ENCODE data around the gene RPS19.

RPS19 gene

DNA sequence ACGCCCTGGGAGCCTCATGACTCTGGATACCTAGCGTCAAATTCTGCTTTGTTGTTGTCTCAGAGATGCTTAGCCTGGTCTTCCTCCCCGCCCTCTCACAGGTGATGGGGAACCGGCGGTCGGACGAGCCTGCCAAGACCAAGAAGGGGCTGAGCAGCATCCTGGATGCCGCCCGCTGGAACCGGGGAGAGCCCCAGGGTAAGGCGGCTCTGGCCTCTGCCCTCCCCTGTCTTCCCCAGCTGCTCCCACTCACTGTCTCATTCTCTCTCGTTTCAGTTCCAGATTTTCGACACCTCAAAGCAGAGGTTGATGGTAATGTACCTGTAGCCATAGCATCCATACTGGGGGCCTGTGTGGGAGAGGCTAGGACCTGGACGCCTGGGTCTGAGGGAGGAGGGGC is 34.3 kb downstream of the RPS19 start:
- Histone ChIP-seq H3K36me3 (ENCODE audit: insufficient read depth, low read length) (no peaks in the 10 kb centered on the region; the same call in 1 of the 2 replicates), H3K9me3 (ENCODE audit: control insufficient read depth, insufficient read depth, low read length) (no peaks in the 10 kb centered on the region), H3K9ac (ENCODE audit: low read depth, low read length) (no peak overlapping the region), H3K4me1 (ENCODE audit: insufficient read depth, low read length) (no peaks in the 10 kb centered on the region; the same call in 1 of the 2 replicates)

DNA sequence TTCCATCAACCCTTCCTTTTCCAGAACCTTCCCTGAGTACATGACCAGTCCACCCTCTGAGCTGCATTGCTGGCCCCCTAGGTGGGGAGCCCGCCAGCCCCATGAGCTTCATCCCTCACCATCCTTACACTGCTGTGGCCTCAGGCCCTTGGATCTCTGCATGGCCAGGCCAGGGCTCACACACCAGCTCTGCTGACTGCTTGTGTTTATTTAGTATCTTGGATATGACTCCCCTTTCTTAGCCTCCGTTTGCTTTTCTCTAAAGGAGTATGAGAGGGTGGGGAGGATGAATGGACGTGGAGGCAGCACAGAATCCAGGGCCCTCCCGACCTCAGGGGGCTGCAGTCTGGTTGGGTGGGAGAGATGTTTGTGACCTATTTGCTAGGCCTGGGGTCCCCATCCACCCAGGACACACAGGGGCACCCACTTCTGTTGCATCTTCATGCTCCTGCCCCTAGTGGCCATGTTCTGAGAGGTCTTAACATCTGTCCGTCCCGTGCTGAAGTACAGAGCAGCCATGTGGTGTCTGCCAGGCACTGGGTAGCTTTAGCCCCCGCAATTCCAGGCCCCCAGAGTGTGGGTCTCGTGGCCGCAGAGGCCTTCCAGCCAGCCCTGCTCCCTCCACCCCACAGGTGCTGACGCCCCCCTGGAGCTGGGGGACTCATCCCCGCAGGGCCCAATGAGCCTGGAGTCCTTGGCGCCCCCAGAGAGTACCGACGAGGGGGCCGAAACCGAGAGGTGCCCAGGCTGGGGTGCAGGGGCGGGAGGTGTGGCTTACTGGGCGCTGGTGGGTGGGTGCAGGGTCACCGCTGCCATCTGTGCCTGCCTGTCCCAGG is 35.9 kb downstream of the RPS19 start:
- no peaks in the 10 kb centered on the region; the same call in 1 of the 2 replicates for H3K4me1 ChIP-seq (ENCODE audit: insufficient read depth, low read length)
- H3K9ac ChIP-seq (ENCODE audit: low read depth, low read length), result no peak overlapping the region
- H3K9me3 ChIP-seq (ENCODE audit: control insufficient read depth, insufficient read depth, low read length), result no peaks in the 10 kb centered on the region
- H3K36me3 ChIP-seq (ENCODE audit: insufficient read depth, low read length), result no peaks in the 10 kb centered on the region; the same call in none of the 2 replicates

DNA sequence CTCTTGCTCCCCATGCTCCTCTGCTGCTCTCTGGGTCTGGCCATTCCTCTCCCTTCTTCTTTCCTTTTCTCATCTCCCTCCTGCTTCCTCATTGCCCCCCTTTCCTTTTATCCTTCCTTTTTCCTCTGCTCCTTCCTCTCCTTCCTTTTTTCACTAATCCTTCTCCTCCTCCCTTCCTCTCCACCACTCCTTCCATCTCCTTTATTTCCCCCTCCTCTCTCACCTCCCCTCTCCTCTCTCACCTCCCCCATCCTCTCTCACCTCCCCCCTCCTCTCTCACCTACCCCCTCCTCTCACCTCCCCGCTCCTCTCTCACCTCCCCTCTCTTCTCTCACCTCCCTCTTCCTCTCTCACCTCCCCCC is 36.5 kb downstream of the RPS19 start:
- Histone ChIP-seq H3K36me3 (ENCODE audit: insufficient read depth, low read length) (no peaks in the 10 kb centered on the region; the same call in none of the 2 replicates), H3K4me1 (ENCODE audit: insufficient read depth, low read length) (no peaks in the 10 kb centered on the region; the same call in 1 of the 2 replicates), H3K9me3 (ENCODE audit: control insufficient read depth, insufficient read depth, low read length) (no peaks in the 10 kb centered on the region), H3K9ac (ENCODE audit: low read depth, low read length) (no peak overlapping the region)

- no peaks in the 10 kb centered on the region for H3K9me3 ChIP-seq (ENCODE audit: control insufficient read depth, insufficient read depth, low read length)
- no peaks in the 10 kb centered on the region; the same call in none of the 2 replicates for H3K36me3 ChIP-seq (ENCODE audit: insufficient read depth, low read length)
- no peaks in the 10 kb centered on the region; the same call in 1 of the 2 replicates for H3K4me1 ChIP-seq (ENCODE audit: insufficient read depth, low read length)
- H3K9ac ChIP-seq (ENCODE audit: low read depth, low read length), result no peak overlapping the region
These were observed 37.1 kb downstream of the RPS19 start for GRCh38 chr19:41897181-41897580.

GRCh38 chr19:41897820-41898219 is 37.8 kb downstream of the RPS19 start:
- Histone ChIP-seq H3K9ac (ENCODE audit: low read depth, low read length) (no peak overlapping the region), H3K36me3 (ENCODE audit: insufficient read depth, low read length) (no peaks in the 10 kb centered on the region; the same call in none of the 2 replicates)

DNA sequence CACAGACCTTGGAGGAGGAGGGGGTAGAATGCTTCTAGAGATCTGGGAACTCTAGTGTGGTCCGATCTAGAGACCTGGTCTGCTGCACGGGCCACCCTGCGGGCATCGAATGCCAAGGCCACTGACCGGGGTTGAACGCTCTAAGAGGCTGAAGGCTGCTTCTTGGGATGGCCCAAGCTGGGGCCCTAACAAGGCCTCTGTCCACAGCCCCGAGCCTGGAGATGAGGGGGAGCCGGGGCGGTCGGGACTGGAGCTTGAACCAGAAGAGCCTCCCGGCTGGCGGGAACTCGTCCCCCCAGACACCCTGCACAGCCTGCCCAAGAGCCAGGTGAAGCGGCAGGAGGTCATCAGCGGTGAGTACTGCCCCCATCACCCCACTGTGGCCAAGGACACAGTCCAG is 38.2 kb downstream of the RPS19 start:
- H3K9ac ChIP-seq (ENCODE audit: low read depth, low read length), result no peak overlapping the region
- no peaks in the 10 kb centered on the region for H3K9me3 ChIP-seq (ENCODE audit: control insufficient read depth, insufficient read depth, low read length)
- H3K4me1 ChIP-seq (ENCODE audit: insufficient read depth, low read length), result no peaks in the 10 kb centered on the region; the same call in 1 of the 2 replicates
- no peaks in the 10 kb centered on the region; the same call in none of the 2 replicates for H3K36me3 ChIP-seq (ENCODE audit: insufficient read depth, low read length)

More at GRCh38 chr19:41897820-41898219, 37.8 kb downstream of the RPS19 start:
- no peaks in the 10 kb centered on the region for H3K9me3 ChIP-seq (ENCODE audit: control insufficient read depth, insufficient read depth, low read length)
- no peaks in the 10 kb centered on the region; the same call in 1 of the 2 replicates for H3K4me1 ChIP-seq (ENCODE audit: insufficient read depth, low read length)

DNA sequence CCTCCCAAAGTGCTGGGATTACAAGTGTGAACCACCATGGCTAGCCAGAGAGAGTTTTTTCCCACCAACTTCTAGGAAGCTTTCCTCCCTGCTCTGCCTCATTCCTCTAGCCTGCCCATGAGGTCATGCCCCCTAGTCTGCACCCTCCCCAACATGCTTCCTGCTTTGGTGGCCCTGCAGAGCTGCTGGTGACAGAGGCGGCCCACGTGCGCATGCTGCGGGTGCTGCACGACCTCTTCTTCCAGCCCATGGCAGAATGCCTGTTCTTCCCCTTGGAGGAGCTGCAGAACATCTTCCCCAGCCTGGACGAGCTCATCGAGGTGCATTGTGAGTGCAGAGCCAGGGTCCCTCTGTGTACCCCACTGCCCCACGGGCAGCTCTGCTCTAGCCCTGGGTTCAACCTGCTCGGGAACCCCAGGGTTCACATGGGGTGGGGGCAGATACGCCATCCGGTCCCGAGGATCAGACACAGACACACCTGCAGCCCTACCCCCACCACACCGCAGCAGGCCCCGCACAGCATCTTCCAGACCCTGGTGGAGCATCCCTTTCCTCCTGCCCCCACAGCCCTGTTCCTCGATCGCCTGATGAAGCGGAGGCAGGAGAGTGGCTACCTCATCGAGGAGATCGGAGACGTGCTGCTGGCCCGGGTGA is 41.8 kb downstream of the RPS19 start:
- H3K36me3 ChIP-seq (ENCODE audit: insufficient read depth, low read length), result peaks cover 4% of the 10 kb centered on the region
- no peaks in the 10 kb centered on the region for H3K9me3 ChIP-seq (ENCODE audit: control insufficient read depth, insufficient read depth, low read length)
- H3K9ac ChIP-seq (ENCODE audit: low read depth, low read length), result no peak overlapping the region
- H3K4me1 ChIP-seq (ENCODE audit: insufficient read depth, low read length), result no peaks in the 10 kb centered on the region

DNA sequence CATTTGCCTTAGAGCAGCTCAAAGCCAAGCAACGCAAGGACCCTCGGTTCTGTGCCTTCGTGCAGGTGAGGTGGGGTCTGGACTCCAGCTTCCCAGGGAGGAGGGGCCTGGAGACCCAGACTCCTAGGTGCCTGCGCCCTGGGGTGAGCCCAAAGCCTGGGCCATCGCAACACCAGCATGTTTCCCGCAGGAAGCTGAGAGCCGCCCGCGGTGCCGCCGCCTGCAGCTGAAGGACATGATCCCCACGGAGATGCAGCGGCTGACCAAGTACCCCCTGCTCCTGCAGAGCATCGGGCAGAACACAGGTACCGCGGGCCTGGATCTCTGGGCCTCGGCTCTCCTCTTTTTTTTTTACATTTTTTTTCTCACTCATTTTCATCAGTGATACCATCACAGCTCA is 42.5 kb downstream of the RPS19 start:
- peaks cover 4% of the 10 kb centered on the region for H3K36me3 ChIP-seq (ENCODE audit: insufficient read depth, low read length)

GRCh38 chr19:41903193-41903953 is 43.3 kb downstream of the RPS19 start:
- no peak overlapping the region for H3K9ac ChIP-seq (ENCODE audit: low read depth, low read length)
- no peaks in the 10 kb centered on the region for H3K9me3 ChIP-seq (ENCODE audit: control insufficient read depth, insufficient read depth, low read length)
- H3K4me1 ChIP-seq (ENCODE audit: insufficient read depth, low read length), result no peaks in the 10 kb centered on the region
- H3K36me3 ChIP-seq (ENCODE audit: insufficient read depth, low read length), result peaks cover 4% of the 10 kb centered on the region

More for the DNA sequence above, 42.5 kb downstream of the RPS19 start:
- Histone ChIP-seq H3K9ac (ENCODE audit: low read depth, low read length) (no peak overlapping the region), H3K4me1 (ENCODE audit: insufficient read depth, low read length) (no peaks in the 10 kb centered on the region), H3K9me3 (ENCODE audit: control insufficient read depth, insufficient read depth, low read length) (no peaks in the 10 kb centered on the region)

GRCh38 chr19:41904118-41904870 is 44.2 kb downstream of the RPS19 start:
- no peak overlapping the region for H3K9ac ChIP-seq (ENCODE audit: low read depth, low read length)
- H3K36me3 ChIP-seq (ENCODE audit: insufficient read depth, low read length), result peaks cover 4% of the 10 kb centered on the region
- H3K9me3 ChIP-seq (ENCODE audit: control insufficient read depth, insufficient read depth, low read length), result no peaks in the 10 kb centered on the region
- H3K4me1 ChIP-seq (ENCODE audit: insufficient read depth, low read length), result no peaks in the 10 kb centered on the region

GRCh38 chr19:41905273-41906002 is 45.4 kb downstream of the RPS19 start:
- Histone ChIP-seq H3K36me3 (ENCODE audit: insufficient read depth, low read length) (peaks cover 4% of the 10 kb centered on the region), H3K4me1 (ENCODE audit: insufficient read depth, low read length) (no peaks in the 10 kb centered on the region), H3K9me3 (ENCODE audit: control insufficient read depth, insufficient read depth, low read length) (no peaks in the 10 kb centered on the region), H3K9ac (ENCODE audit: low read depth, low read length) (no peak overlapping the region)

- Histone ChIP-seq H3K4me1 (ENCODE audit: insufficient read depth, low read length) (no peaks in the 10 kb centered on the region), H3K36me3 (ENCODE audit: insufficient read depth, low read length) (peaks cover 4% of the 10 kb centered on the region; the same call in 1 of the 2 replicates), H3K9ac (ENCODE audit: low read depth, low read length) (no peak overlapping the region), H3K9me3 (ENCODE audit: control insufficient read depth, insufficient read depth, low read length) (no peaks in the 10 kb centered on the region)
These were observed 46.2 kb downstream of the RPS19 start for GRCh38 chr19:41906271-41906670.

DNA sequence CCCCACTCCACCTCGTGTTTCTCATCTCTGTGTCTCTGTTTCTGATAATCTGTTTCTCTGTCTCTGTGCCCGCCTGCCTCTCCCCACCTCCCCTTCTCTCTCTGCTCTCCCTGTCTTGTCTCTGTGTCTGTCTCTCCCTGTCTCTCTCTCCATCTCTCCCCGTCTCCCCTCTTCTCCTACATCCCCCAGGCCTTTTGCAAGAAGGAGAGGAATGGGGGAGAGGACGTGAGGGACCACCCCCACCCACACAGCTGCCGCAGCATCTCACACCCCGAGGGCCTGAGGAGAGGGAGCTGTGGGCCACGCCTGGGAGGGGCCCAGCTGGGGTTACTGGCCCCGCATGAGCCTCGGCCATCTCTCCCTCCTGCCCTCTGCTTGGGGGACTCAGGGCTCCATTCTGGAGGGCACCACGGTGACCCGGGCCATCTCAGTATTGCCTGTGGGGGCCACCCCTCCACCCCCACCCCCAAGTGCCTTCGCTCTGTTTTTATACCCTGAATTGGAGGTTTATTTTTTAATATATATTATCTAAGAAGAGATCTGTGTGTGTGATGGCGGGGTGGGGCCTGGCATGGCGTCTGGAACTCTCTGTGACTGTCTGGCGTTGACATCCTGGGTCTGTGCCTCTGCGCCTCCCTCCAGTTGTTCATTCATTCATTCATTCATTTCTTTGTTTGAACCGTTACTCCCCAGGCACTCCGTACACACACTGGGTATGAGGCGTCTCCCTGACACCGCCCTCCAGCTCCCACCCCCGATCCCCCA is 47.0 kb downstream of the RPS19 start:
- Histone ChIP-seq H3K9me3 (ENCODE audit: control insufficient read depth, insufficient read depth, low read length) (no peaks in the 10 kb centered on the region), H3K9ac (ENCODE audit: low read depth, low read length) (no peak overlapping the region), H3K36me3 (ENCODE audit: insufficient read depth, low read length) (peaks cover 4% of the 10 kb centered on the region; the same call in 1 of the 2 replicates), H3K4me1 (ENCODE audit: insufficient read depth, low read length) (peaks cover 5% of the 10 kb centered on the region)
